Measurements from ENCODE around the gene ZNF529.
"Not testable (repeated sequence)": the region's sequence is repeated elsewhere in the genome, so short reads cannot be mapped to it uniquely, and the experiment has no call there.

The ZNF529 gene

GRCh38 chr19:36573020-36573894 lies at the start of gene ZNF529:
TSS of gene ZNF529 (minus strand) at chr19:36573292. CDS start at chr19:36572346, 946 bp downstream.
- peak; percentile 95 for DNase-seq

- no peak for DNase-seq
These were observed 32.9 kb upstream of the ZNF529 start for GRCh38 chr19:36605877-36606478.

GRCh38 chr19:36605101-36605876 lies 32.2 kb upstream of the ZNF529 start, which contains the start of gene ZNF382:
TSS of gene ZNF382 (plus strand) at chr19:36605313. CDS start at chr19:36609915, 4,602 bp downstream.
- peak; percentile 96 for DNase-seq

- DNase-seq, result peak; percentile 96
These were observed 31.6 kb upstream of the ZNF529 start for GRCh38 chr19:36604656-36605100.

- not testable (repeated sequence) for DNase-seq
These were observed 29.6 kb upstream of the ZNF529 start for GRCh38 chr19:36602681-36603080.

- DNase-seq, result no peak
These were observed 6.2 kb upstream of the ZNF529 start for GRCh38 chr19:36579255-36579654.

- DNase-seq, result no peak
These were observed 4.3 kb upstream of the ZNF529 start for GRCh38 chr19:36577271-36577996.

- DNase-seq, result no peak
These were observed 1.6 kb upstream of the ZNF529 start for GRCh38 chr19:36574741-36575140.

GRCh38 chr19:36573895-36574720 lies 1.0 kb upstream of the ZNF529 start:
- DNase-seq, result no peak

- no peak for DNase-seq
These were observed 486 bp downstream of the ZNF529 start for GRCh38 chr19:36572593-36573019.

GRCh38 chr19:36564391-36564790 lies 8.7 kb downstream of the ZNF529 start:
- no peak for DNase-seq

- DNase-seq, result no peak
These were observed 25.9 kb downstream of the ZNF529 start for GRCh38 chr19:36547001-36547732.

- peak; percentile 66 for DNase-seq
These were observed 44.1 kb downstream of the ZNF529 start for GRCh38 chr19:36528921-36529518.

GRCh38 chr19:36528194-36528920 lies 44.7 kb downstream of the ZNF529 start, which contains the start of gene ZNF260:
TSS of gene ZNF260 (minus strand) at chr19:36528271. CDS start at chr19:36515238, 13,033 bp downstream.
- DNase-seq, result peak; percentile 98

GRCh38 chr19:36527873-36528193 lies 45.3 kb downstream of the ZNF529 start:
- no peak for DNase-seq

- no peak for DNase-seq
These were observed 45.8 kb downstream of the ZNF529 start for GRCh38 chr19:36527341-36527740.

- DNase-seq, result no peak
These were observed 46.5 kb downstream of the ZNF529 start for GRCh38 chr19:36526581-36526980.

GRCh38 chr19:36524617-36525016 lies 48.5 kb downstream of the ZNF529 start:
- DNase-seq, result no peak

GRCh38 chr19:36514012-36514612 lies 59.0 kb downstream of the ZNF529 start:
- DNase-seq, result no peak
